HL-60/S4 treated with phorbol 12-myristate 13-acetate at 8.2 ng/mL for 4 days and 3 days (cell line): Measurements from ENCODE around the gene MEX3A.
"Not testable (repeated sequence)": the region's sequence is repeated elsewhere in the genome, so short reads cannot be mapped to it uniquely, and the experiment has no call there.

Source experiments
- in situ Hi-C: fragments of 300-500 bp; cut with MboI; formaldehyde crosslinking; loops from 2 replicates; pipeline ENCODE4 v1.15.0; 2022; ENCODE audit warnings: low sequenced_read_pairs

MEX3A gene

DNA sequence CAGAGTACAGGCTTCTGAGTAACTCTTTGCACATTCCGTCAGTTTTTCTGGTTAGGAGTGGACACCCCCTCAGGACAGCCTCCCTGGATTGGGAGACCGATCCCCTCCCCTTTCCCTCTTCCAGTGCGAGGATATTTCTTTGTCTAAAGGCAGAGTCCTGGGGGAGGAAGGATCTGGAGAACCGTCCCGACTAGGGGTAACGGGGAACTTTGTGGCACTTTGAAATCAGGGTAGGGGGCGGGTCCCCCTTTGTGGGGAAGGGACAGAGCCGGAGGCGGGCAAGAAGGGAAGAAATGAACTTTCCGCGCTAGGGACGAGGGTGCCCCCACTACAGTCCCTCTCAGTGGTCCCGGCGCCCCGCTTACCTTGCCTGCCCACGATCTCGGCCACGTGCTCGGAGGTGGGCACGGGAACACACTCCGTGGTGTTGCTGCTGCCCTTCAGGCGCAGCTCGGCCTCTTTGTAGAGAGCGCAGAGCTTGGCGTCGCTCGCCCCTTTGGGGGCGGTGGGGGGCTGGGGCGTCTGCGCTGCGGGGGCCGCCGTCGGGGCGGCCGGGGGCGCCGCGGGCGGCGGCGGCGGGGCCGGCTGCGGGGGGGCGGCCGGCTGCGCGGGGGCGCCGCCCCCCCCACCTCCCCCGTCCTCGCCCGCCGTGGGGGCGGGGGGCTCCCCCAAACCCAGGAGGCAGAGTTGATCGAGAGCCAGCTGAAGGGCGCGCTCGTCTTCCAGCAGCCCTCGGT, 917 bp downstream of the MEX3A start:
- in situ Hi-C loops: no loop called here

- in situ Hi-C loops: no loop called here
Measured at GRCh38 chr1:156080863-156081179, 1.4 kb downstream of the MEX3A start.

- in situ Hi-C loops: no loop called here
Measured at GRCh38 chr1:156080241-156080862, 1.9 kb downstream of the MEX3A start.

- in situ Hi-C loops: no loop called here
Measured at GRCh38 chr1:156079762-156080161, 2.5 kb downstream of the MEX3A start.

DNA sequence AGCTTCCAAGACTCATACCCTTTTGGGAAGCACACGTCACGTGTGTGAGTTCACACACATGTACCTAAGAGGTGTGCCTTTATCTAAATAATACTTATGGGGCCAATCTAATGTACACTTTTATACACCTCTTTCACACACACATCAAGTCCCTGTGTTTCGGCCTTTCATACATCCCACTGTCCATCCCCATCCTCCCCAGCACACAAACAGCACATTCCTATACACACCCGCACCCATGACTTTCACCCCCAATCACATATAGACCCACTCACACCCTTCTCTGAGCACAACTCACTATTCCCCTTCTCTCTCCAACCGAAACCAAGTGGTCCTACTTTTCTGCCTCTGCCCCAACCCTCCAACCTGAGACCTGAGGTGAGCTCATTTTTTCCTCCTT, 3.5 kb downstream of the MEX3A start:
- in situ Hi-C loops: no loop called here

- in situ Hi-C loops: no loop called here
Measured at GRCh38 chr1:156077430-156077760, 4.9 kb downstream of the MEX3A start.

- in situ Hi-C loops: no loop called here
Measured at GRCh38 chr1:156076609-156077429, 5.4 kb downstream of the MEX3A start.

DNA sequence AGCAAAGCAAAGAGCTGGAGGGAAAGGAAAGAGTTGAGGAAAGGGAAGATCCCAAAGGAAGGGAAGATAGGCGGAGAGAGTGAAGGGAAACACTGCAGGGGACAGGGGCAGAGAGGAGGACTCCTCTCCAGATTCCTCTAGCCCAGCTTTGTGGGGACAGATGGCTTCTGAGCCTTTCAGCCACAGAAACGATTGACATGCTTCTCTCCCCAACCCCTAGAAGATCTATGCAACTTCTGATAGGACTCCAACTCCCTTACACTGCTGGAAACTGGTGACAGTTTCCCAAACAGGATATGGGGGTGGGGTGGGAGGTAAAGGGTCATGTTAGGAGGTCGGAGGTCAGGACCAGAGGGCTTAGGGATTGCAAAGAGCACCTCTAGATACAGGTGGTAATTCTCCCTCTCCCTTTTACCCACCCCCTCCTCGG, 6.5 kb downstream of the MEX3A start:
- in situ Hi-C loops: no loop called here

DNA sequence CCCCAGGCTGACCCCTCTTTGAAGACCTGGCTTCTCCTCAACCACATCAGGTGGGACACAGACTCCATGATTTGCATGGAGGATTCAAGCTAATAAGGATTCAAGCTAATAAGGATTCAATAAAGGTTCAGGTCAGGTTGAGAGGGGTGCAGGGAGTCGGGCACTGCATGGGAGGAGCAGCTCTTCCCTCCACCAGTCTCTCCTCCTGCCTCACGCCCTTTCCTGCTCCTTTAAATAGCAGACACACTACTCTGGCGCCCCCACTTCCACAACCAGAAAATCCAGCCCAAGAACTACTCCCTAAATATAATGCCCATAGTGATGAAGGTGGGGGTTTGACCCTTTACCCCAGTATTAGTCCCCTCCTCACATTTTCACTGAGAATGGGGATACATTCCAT, 7.1 kb downstream of the MEX3A start:
- in situ Hi-C loops: no loop called here

DNA sequence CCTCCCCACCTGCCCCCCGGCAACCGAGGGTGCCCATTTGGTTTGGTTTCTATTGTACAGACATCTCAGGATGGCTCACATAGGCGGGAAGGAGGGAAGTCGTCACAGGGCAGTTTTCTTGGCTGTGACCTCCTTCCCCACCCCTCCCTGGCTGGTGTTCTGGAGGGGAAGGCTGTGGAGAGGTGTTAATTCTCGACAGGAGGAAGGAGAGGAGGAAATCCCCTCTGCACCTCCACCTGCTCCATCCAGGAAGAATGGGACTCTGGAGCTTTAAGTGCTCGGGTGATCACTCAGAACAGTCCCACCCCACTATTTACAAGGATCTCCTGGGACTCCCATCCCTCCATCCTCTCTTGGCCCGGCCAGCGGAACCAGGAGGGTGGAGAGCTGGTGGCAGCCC, 7.6 kb downstream of the MEX3A start:
- in situ Hi-C loops: no loop called here

DNA sequence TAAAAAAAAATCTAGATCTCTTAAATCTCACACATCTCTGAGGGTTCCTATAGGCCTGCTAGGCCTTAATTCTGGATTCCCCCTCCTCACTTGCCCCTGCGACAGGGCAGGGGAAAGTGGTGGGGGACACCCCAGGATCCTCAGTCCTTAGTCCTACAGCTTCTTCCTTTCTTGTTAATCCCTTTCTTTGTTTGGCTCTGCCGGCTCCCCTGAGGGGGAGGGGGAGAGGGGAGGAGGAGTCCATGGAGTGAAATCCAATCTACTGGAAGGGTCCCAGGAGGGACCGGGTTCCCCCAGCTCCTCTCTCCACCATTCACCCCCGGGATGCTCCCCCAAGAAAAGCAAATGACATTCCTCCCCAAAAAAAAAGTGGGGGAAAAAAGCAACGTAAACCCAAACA, 8.5 kb downstream of the MEX3A start:
- in situ Hi-C loops: no loop called here

- in situ Hi-C loops: no loop called here
Measured at GRCh38 chr1:156073110-156073687, 9.1 kb downstream of the MEX3A start.

DNA sequence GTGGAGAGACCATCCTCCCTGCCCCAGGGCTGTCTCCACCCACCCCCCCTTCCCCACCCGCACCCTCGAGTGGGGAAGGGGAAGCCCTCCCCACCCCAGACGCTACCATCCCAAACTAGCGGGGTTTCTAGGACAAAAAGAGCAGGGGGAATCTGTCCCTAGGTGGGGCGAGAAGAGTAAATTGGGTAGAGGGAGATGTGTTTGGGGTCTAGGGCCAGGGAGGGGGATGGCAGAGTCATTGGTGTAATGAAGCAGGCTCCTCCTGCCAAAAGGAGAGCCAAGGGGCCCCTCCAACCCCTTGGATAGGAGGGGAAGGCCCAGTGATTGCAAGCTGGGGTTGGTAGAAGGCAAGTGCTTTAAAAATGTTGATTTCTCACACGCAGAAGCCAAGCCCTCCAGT, 10.0 kb downstream of the MEX3A start:
- in situ Hi-C loops: no loop called here

DNA sequence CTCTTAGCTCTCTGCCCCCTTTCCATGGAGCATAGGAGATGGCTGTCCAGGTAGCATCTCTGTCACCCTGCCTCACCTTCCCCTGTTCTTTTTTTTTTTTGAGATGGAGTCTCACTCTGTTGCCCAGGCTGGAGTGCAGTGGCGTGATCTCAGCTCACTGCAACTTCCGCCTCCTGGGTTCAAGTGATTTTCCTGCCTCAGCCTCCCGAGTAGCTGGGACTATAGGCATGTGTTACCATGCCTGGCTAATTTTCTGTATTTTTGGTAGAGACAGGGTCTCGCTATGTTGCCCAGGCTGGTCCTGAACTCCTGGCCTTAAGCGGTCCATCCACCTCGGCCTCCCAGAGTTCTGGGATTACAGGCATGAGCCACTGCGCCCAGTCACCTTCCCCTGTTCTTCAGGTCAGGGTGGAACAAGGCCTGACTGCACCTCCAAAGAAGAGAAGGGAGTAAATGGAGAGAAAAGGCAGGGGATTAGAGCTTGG, 10.9 kb downstream of the MEX3A start:
- in situ Hi-C loops: not testable (repeated sequence)

- in situ Hi-C loops: no loop called here
Measured at GRCh38 chr1:156070548-156070947, 11.7 kb downstream of the MEX3A start.

DNA sequence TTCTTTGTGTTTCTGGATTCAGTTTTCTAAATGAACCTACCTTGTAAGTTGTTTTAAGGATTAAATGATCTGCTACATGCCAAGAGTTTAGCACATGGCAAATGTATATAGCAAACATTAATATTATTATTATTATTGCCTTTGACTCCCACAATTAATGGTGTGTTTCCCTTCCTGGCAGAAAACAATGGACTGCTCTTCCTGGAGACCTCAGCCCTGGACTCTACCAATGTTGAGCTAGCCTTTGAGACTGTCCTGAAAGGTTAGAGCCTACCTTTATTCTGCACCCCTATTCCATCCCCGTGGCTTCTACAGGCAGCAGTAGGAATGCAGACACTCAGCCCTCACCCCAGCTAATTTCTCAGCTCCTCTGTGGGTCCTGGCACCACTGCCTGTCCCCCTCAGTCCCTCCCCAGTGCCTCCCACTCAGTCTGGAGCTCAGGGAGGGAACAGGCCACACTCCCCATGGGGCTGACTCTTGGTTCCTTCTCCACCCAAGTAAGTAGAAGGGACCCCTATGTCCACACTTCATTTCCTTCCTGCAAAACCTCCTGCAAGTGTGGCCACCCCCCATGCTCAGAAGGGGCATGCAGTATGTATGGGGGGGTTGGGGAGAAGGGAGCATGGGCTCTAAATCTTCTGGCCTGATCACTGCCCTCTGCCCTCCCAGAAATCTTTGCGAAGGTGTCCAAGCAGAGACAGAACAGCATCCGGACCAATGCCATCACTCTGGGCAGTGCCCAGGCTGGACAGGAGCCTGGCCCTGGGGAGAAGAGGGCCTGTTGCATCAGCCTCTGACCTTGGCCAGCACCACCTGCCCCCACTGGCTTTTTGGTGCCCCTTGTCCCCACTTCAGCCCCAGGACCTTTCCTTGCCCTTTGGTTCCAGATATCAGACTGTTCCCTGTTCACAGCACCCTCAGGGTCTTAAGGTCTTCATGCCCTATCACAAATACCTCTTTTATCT, 12.5 kb downstream of the MEX3A start:
- in situ Hi-C loops: no loop called here

DNA sequence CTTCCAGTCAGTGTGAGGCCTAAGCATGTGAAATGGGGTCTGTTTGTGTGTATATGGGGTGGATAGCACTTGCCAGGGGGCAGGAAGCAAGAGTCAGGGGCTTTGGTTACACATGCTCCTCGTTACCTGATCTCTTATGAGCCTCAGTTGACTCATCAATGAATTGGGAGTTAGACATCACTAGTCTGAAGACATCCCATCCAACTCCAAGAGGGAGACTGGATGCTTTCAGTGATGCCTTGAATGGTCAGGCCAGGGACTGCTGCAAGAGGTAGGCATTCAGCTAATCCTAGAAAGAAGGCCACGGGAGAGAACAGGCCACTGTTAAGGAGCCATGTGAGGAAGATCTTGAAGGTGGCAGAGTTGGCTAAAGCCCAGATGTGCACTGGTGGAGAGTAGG, 15.0 kb downstream of the MEX3A start:
- in situ Hi-C loops: no loop called here

- in situ Hi-C loops: no loop called here
Measured at GRCh38 chr1:156065871-156066270, 16.4 kb downstream of the MEX3A start.

DNA sequence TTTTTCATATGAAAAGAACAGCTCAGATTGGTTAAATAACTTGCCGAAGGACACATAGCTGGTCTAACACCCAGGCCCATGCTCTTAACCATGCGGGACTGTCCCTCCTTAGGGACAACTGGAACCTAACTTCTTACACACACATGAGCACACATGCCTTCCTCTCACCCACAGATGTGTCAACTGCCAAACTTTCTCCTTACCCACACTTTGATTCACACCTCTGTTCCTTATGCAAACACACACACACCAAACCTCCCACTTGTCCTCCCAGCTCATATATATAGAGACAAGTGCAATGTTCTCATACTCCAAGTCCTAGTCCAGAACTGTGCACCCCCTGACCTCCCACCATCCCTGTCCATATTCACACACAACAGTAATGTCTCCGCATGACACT, 17.1 kb downstream of the MEX3A start:
- in situ Hi-C loops: no loop called here

- in situ Hi-C loops: no loop called here
Measured at GRCh38 chr1:156064615-156065014, 17.6 kb downstream of the MEX3A start.

DNA sequence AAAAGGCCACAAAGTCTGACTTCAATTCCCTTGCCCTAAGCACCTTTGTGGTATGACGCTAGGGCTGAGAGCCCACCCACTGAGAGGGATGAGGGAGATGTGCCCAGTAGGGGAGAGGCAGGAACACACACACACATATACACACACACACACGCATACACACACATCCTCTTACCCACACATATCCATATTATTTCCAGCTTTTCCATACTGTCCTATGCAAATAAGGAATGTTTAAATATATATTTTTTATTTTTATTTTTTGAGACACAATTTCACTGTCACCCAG, 18.3 kb downstream of the MEX3A start:
- in situ Hi-C loops: no loop called here
